Endothelial cell of umbilical vein (primary cell): ENCODE measurements around the gene SMARCD3. TPM values are rescaled to one million over a fixed set of nuclear protein-coding genes. Genes with fewer than 3 reads are reported as not detected.

ENCODE experiments used
- BruUV-seq: library from RNA; stranded (reverse); fragments of 400-500 nt; replicated peaks from 2 replicates; lab custom pipeline; 2021; lab: Mats Ljungman, UMichigan
- CTCF ChIA-PET: fragments of 300-600, 350-600 bp; sonication (Branson Sonifier 250); formaldehyde crosslinking; loops from one replicate; lab custom pipeline; 2021; ENCODE audit warnings: antibody characterized with exemption, inconsistent platforms; lab: Charles Lee
- POLR2A ChIA-PET: fragments of 300-600, 350-600 bp; sonication (Branson Sonifier 250); formaldehyde crosslinking; loops from one replicate; lab custom pipeline; 2021; ENCODE audit warnings: antibody characterized with exemption, inconsistent platforms; lab: Charles Lee
- DNase-seq: peaks from one replicate; pipeline ENCODE4 v3.0.0-alpha.2; 2011; ENCODE audit warnings: low read depth, low spot score
- FAIRE-seq: peaks from 2 replicates; lab custom pipeline; 2011; peaks lifted over from hg19 to GRCh38; lab: Jason Lieb, UNC
- H2AFZ ChIP-seq: 2 replicates; pipeline ENCODE4 v1.6.0; 2012; ENCODE audit warnings: low read depth, low read length, control low read depth, inconsistent platforms
- H3K27ac ChIP-seq: 2 replicates; pipeline ENCODE4 v1.5.1; 2011; ENCODE audit warnings: low read depth, mild to moderate bottlenecking, control low read depth, low read length, moderate library complexity; ENCODE audit not compliant: insufficient read depth
- H3K27me3 ChIP-seq, 2 experiments: 2 replicates each; pipeline versions ENCODE4 v1.6.0 to v1.6.1; 2011; ENCODE audit warnings: low read length in 2 of 2, mixed read lengths in 1 of 2; ENCODE audit not compliant: control insufficient read depth in 2 of 2, insufficient read depth in 2 of 2
- H3K36me3 ChIP-seq, 2 experiments: 2 replicates in 1 of 2; 3 replicates in 1 of 2; pipeline ENCODE4 v1.5.1; 2011; ENCODE audit warnings: low read length in 2 of 2, mild to moderate bottlenecking in 1 of 2, moderate library complexity in 1 of 2; ENCODE audit not compliant: control insufficient read depth in 2 of 2, insufficient read depth in 2 of 2; ENCODE audit errors: extremely low read depth in 1 of 2
- H3K4me1 ChIP-seq: 3 replicates; pipeline ENCODE4 v1.5.1; 2011; ENCODE audit warnings: mild to moderate bottlenecking, low read length; ENCODE audit not compliant: control insufficient read depth, insufficient read depth; ENCODE audit errors: extremely low read depth
- H3K4me2 ChIP-seq: 2 replicates; pipeline ENCODE4 v1.6.1; 2011; ENCODE audit warnings: low read length, control low read depth, mixed read lengths; ENCODE audit not compliant: insufficient read depth
- H3K4me3 ChIP-seq, 3 experiments: fragments of 200-600 bp in 1 of 3; sonication (generic), shearing (Covaris generic) in 1 of 3; replicated peaks in 1 of 3; 2 replicates each; pipeline ENCODE4 v1.5.1; 2011 to 2016; ENCODE audit warnings: control low read depth in 3 of 3, low read length in 3 of 3, mild to moderate bottlenecking in 2 of 3, inconsistent platforms in 1 of 3, low read depth in 1 of 3, moderate library complexity in 1 of 3; ENCODE audit not compliant: insufficient read depth in 1 of 3
- H3K79me2 ChIP-seq: 2 replicates; pipeline ENCODE4 v1.6.0; 2012; ENCODE audit warnings: low read length, inconsistent platforms; ENCODE audit not compliant: control insufficient read depth, insufficient read depth
- H3K9ac ChIP-seq: replicated peaks from 2 replicates; pipeline ENCODE3; 2011; ENCODE audit warnings: low read length, control low read depth; ENCODE audit not compliant: insufficient read depth; ENCODE audit errors: extremely low read depth
- H3K9me1 ChIP-seq: replicated peaks from 3 replicates; pipeline ENCODE4 v1.6.0; 2011; ENCODE audit warnings: mild to moderate bottlenecking, low read length; ENCODE audit not compliant: control insufficient read depth, insufficient read depth; ENCODE audit errors: extremely low read depth
- H3K9me3 ChIP-seq: replicated peaks from 2 replicates; pipeline ENCODE4 v1.5.1; 2012; ENCODE audit warnings: low read length, inconsistent platforms; ENCODE audit not compliant: control insufficient read depth, insufficient read depth
- H4K20me1 ChIP-seq: replicated peaks from 2 replicates; pipeline ENCODE3; 2011; ENCODE audit warnings: mild to moderate bottlenecking, low read length; ENCODE audit not compliant: control insufficient read depth, insufficient read depth; ENCODE audit errors: extremely low read depth
- CTCF ChIP-seq, 2 donors: IDR thresholded peaks; 1 replicate in 1 of 2; 2 replicates in 1 of 2; pipeline ENCODE4 v1.5.1; 2011; ENCODE audit warnings: low read length in 2 of 2, mild to moderate bottlenecking in 2 of 2, moderate library complexity in 2 of 2, control low read depth in 1 of 2, inconsistent platforms in 1 of 2, low read depth in 1 of 2; ENCODE audit not compliant: insufficient read depth in 1 of 2; ENCODE audit errors: extremely low read depth in 1 of 2
- EZH2 ChIP-seq: IDR thresholded peaks from 2 replicates; pipeline ENCODE4 v1.6.1; 2012; ENCODE audit warnings: borderline replicate concordance, low read depth, mild to moderate bottlenecking, moderate library complexity, low read length, inconsistent platforms; ENCODE audit not compliant: severe bottlenecking
- FOS ChIP-seq: IDR thresholded peaks from 2 replicates; pipeline ENCODE4 v1.6.1; 2011; ENCODE audit warnings: mild to moderate bottlenecking, low read length, moderate library complexity, borderline replicate concordance; ENCODE audit not compliant: insufficient read depth
- GATA2 ChIP-seq: IDR thresholded peaks from 2 replicates; pipeline ENCODE4 v1.7.0; 2011; ENCODE audit warnings: low read depth, mild to moderate bottlenecking, moderate library complexity, mixed read lengths, low read length; ENCODE audit not compliant: insufficient read length, insufficient read depth
- JUN ChIP-seq: IDR thresholded peaks from 2 replicates; pipeline ENCODE4 v1.6.1; 2011; ENCODE audit warnings: borderline replicate concordance, low read depth; ENCODE audit not compliant: insufficient read length, insufficient read depth
- MAX ChIP-seq: IDR thresholded peaks from 2 replicates; pipeline ENCODE4 v1.6.1; 2011; ENCODE audit not compliant: insufficient read depth, insufficient read length
- MYC ChIP-seq: IDR thresholded peaks from one replicate; pipeline ENCODE4 v1.6.1; 2011; ENCODE audit warnings: mild to moderate bottlenecking, low read depth, low read length
- POLR2A ChIP-seq: IDR thresholded peaks from 2 replicates; pipeline ENCODE4 v1.6.1; 2012; ENCODE audit warnings: low read depth, mild to moderate bottlenecking, control low read depth, low read length
- dilution Hi-C: fragments of 300-500 bp; cut with MboI; formaldehyde crosslinking; loops from one replicate; pipeline ENCODE4 v1.15.0; 2019; ENCODE audit warnings: low sequenced_read_pairs; ENCODE audit not compliant: extremely low pct_ligation_motif_present
- intact Hi-C: fragments of 100-400 bp; cut with micrococcal nuclease; formaldehyde crosslinking; loops from one replicate; pipeline ENCODE4 v1.10.0; 2022
- polyA plus RNA-seq, 4 experiments: library from polyadenylated mRNA; depleted of rRNA in 3 of 4; stranded (reverse) in 3 of 4; unstranded in 1 of 4; fragments of >200 nt; gene quantifications; 2 replicates each; pipeline versions ENCODE4 v1.2.1 to v1.2.3, GENCODE V29; 2011 to 2012; ENCODE audit warnings: missing spikeins in 1 of 4
- total RNA-seq: library from RNA; stranded (reverse); gene quantifications from 2 replicates; pipeline ENCODE4 v1.2.3, GENCODE V29; 2021

SMARCD3 gene
- total and polyA plus RNA-seq, 2 donors (not counting 3 experiments of a cell fraction or from before 2014, with no cell fraction given), result 6.1 to 8.5 TPM

GRCh38 chr7:151290355-151290760 is 41.9 kb upstream of the SMARCD3 start:
- no peak for FAIRE-seq
- intact Hi-C loops, result no loop called here
- H3K79me2 ChIP-seq, result no peaks in the 10 kb centered on the region
- TF ChIP-seq POLR2A (no peak), CTCF (IDR thresholded peaks at IDR 0.05; ENCODE audit: extremely low read depth in 1 of 2, insufficient read depth in 1 of 2, low read depth in 1 of 2, low read length in 2 of 2) (no peak), MAX (no peak), JUN (no peak), GATA2 (no peak), FOS (no peak)
- BruUV-seq, result no TSS peak
- no peak overlapping the region for H3K27ac ChIP-seq
- dilution Hi-C loops, result no loop called here
- H2AFZ ChIP-seq, result no peak overlapping the region
- CTCF ChIA-PET, result no interaction called here
- POLR2A ChIA-PET, result no interaction called here
- no peaks in the 10 kb centered on the region for H4K20me1 ChIP-seq
- no peaks in the 10 kb centered on the region for H3K36me3 ChIP-seq
- no peaks in the 10 kb centered on the region for H3K4me1 ChIP-seq
- H3K9me1 ChIP-seq, result no peaks in the 10 kb centered on the region
- peaks cover 22% of the 10 kb centered on the region in 2 experiments for H3K27me3 ChIP-seq
- no peaks in the 10 kb centered on the region for H3K9me3 ChIP-seq
- DNase-seq, result no peak
- no peak overlapping the region for H3K4me2 ChIP-seq
- no peak overlapping the region for H3K9ac ChIP-seq
- no peak overlapping the region for H3K4me3 ChIP-seq

GRCh38 chr7:151289891-151290290 is 41.4 kb upstream of the SMARCD3 start:
- no peak overlapping the region for H3K4me3 ChIP-seq
- ChIA-PET POLR2A (no interaction called here), CTCF (no interaction called here)
- FAIRE-seq (no peak), DNase-seq (no peak)
- intact Hi-C loops, result no loop called here
- peaks cover 21 to 27% of the 10 kb centered on the region in 2 experiments for H3K27me3 ChIP-seq
- H3K9me1 ChIP-seq, result no peaks in the 10 kb centered on the region
- BruUV-seq, result no TSS peak
- H3K9me3 ChIP-seq, result no peaks in the 10 kb centered on the region
- H3K27ac ChIP-seq, result no peak overlapping the region
- dilution Hi-C loops, result no loop called here
- no peaks in the 10 kb centered on the region for H3K79me2 ChIP-seq
- no peak overlapping the region for H2AFZ ChIP-seq
- no peak for TF ChIP-seq EZH2
- TF ChIP-seq GATA2, result no peak
- no peak for TF ChIP-seq MYC
- TF ChIP-seq FOS, result no peak
- no peaks in the 10 kb centered on the region for H3K36me3 ChIP-seq
- no peak overlapping the region for H3K9ac ChIP-seq
- H3K4me1 ChIP-seq, result no peaks in the 10 kb centered on the region
- no peaks in the 10 kb centered on the region for H4K20me1 ChIP-seq
- H3K4me2 ChIP-seq, result no peak overlapping the region
